Memory B cell (primary cell): ENCODE measurements around the gene C19orf44.
"Not testable (repeated sequence)": the region's sequence is repeated elsewhere in the genome, so short reads cannot be mapped to it uniquely, and the experiment has no call there.

ENCODE experiments used
- ATAC-seq: fragments of 150-1000 bp; cut with Tn5 transposase; 2 replicates; pipeline ENCODE4 v1.10.0; 2021; ENCODE audit warnings: low read depth, mild to moderate bottlenecking, moderate library complexity
- DNase-seq, 2 donors: peaks; one replicate each; pipeline ENCODE4 v3.0.0; 2022; ENCODE audit warnings: low spot score in 2 of 2
- H3K27ac Mint-ChIP-seq: one replicate; pipeline ENCODE4 v1.8.0; 2022; ENCODE audit warnings: mild to moderate bottlenecking, moderate library complexity, mixed read lengths
- H3K27me3 Mint-ChIP-seq: one replicate; pipeline ENCODE4 v1.8.0; 2022; ENCODE audit warnings: mixed read lengths
- H3K36me3 Mint-ChIP-seq: one replicate; pipeline ENCODE4 v1.8.0; 2022; ENCODE audit warnings: mild to moderate bottlenecking, mixed read lengths
- H3K4me1 Mint-ChIP-seq: one replicate; pipeline ENCODE4 v1.8.0; 2022; ENCODE audit warnings: mixed read lengths
- H3K4me3 Mint-ChIP-seq: one replicate; pipeline ENCODE4 v1.8.0; 2022; ENCODE audit warnings: mild to moderate bottlenecking, moderate library complexity, mixed read lengths
- H3K9me3 Mint-ChIP-seq: one replicate; pipeline ENCODE4 v1.8.0; 2022; ENCODE audit warnings: mixed read lengths

Gene C19orf44

GRCh38 chr19:16460454-16460853, 35.7 kb upstream of the C19orf44 start:
- DNase-seq (no peak), ATAC-seq (no peak)
- no peak overlapping the region for H3K4me3 Mint-ChIP-seq
- no peaks in the 10 kb centered on the region for H3K27me3 Mint-ChIP-seq
- H3K4me1 Mint-ChIP-seq = peaks cover 58% of the 10 kb centered on the region
- H3K36me3 Mint-ChIP-seq = peaks cover 7% of the 10 kb centered on the region
- no peaks in the 10 kb centered on the region for H3K9me3 Mint-ChIP-seq
- H3K27ac Mint-ChIP-seq = no peak overlapping the region

GRCh38 chr19:16461630-16462051, 34.6 kb upstream of the C19orf44 start:
- H3K9me3 Mint-ChIP-seq = no peaks in the 10 kb centered on the region
- H3K36me3 Mint-ChIP-seq = peaks cover 8% of the 10 kb centered on the region
- H3K27me3 Mint-ChIP-seq = no peaks in the 10 kb centered on the region
- DNase-seq (no peak), ATAC-seq (no peak)
- H3K4me1 Mint-ChIP-seq = peaks cover 56% of the 10 kb centered on the region
- no peak overlapping the region for H3K27ac Mint-ChIP-seq
- no peak overlapping the region for H3K4me3 Mint-ChIP-seq

- Mint-ChIP-seq H3K4me3 (no peak overlapping the region), H3K27ac (peak overlapping the region; percentile 12), H3K4me1 (peaks cover 53% of the 10 kb centered on the region), H3K9me3 (no peaks in the 10 kb centered on the region), H3K27me3 (no peaks in the 10 kb centered on the region), H3K36me3 (peaks cover 8% of the 10 kb centered on the region)
- ATAC-seq (no peak), DNase-seq (no peak)
Measured at GRCh38 chr19:16462757-16463250, 33.4 kb upstream of the C19orf44 start.

- no peaks in the 10 kb centered on the region for H3K27me3 Mint-ChIP-seq
- H3K4me3 Mint-ChIP-seq = no peak overlapping the region
- DNase-seq (no peak), ATAC-seq (no peak)
- H3K4me1 Mint-ChIP-seq = peaks cover 51% of the 10 kb centered on the region
- peaks cover 8% of the 10 kb centered on the region for H3K36me3 Mint-ChIP-seq
- H3K27ac Mint-ChIP-seq = peak overlapping the region; percentile 12
- H3K9me3 Mint-ChIP-seq = no peaks in the 10 kb centered on the region
Measured at GRCh38 chr19:16463341-16463990, 32.7 kb upstream of the C19orf44 start.

- Mint-ChIP-seq H3K4me1 (peaks cover 52% of the 10 kb centered on the region), H3K4me3 (no peak overlapping the region), H3K27me3 (no peaks in the 10 kb centered on the region), H3K9me3 (no peaks in the 10 kb centered on the region), H3K27ac (no peak overlapping the region), H3K36me3 (peaks cover 11% of the 10 kb centered on the region)
- no peak for ATAC-seq
- DNase-seq = no peak
Measured at GRCh38 chr19:16463991-16464575, 32.1 kb upstream of the C19orf44 start.

- Mint-ChIP-seq H3K27me3 (no peaks in the 10 kb centered on the region), H3K27ac (no peak overlapping the region), H3K9me3 (no peaks in the 10 kb centered on the region), H3K36me3 (peaks cover 12% of the 10 kb centered on the region), H3K4me1 (peaks cover 52% of the 10 kb centered on the region), H3K4me3 (no peak overlapping the region)
- no peak for ATAC-seq
- DNase-seq = no peak
Measured at GRCh38 chr19:16465239-16465638, 31.0 kb upstream of the C19orf44 start.

GRCh38 chr19:16466802-16467427, 29.3 kb upstream of the C19orf44 start:
- H3K36me3 Mint-ChIP-seq = peaks cover 12% of the 10 kb centered on the region
- not testable (repeated sequence) for H3K9me3 Mint-ChIP-seq, DNase-seq, H3K27me3 Mint-ChIP-seq, ATAC-seq
- H3K4me3 Mint-ChIP-seq = peak overlapping the region; percentile 29
- peaks cover 58% of the 10 kb centered on the region for H3K4me1 Mint-ChIP-seq
- peak overlapping the region; percentile 21 for H3K27ac Mint-ChIP-seq

GRCh38 chr19:16467581-16467980, 28.6 kb upstream of the C19orf44 start:
- ATAC-seq = no peak
- Mint-ChIP-seq H3K27ac (peak overlapping the region; percentile 21), H3K36me3 (peaks cover 12% of the 10 kb centered on the region), H3K4me1 (peaks cover 56% of the 10 kb centered on the region), H3K9me3 (no peaks in the 10 kb centered on the region), H3K27me3 (no peaks in the 10 kb centered on the region), H3K4me3 (no peak overlapping the region)
- no peak for DNase-seq

GRCh38 chr19:16470541-16470910, 25.7 kb upstream of the C19orf44 start:
- peaks cover 8% of the 10 kb centered on the region for H3K36me3 Mint-ChIP-seq
- DNase-seq (no peak), ATAC-seq (no peak)
- H3K27ac Mint-ChIP-seq = no peak overlapping the region
- H3K4me1 Mint-ChIP-seq = peaks cover 38% of the 10 kb centered on the region
- peak overlapping the region; percentile 80 for H3K4me3 Mint-ChIP-seq
- no peaks in the 10 kb centered on the region for H3K9me3 Mint-ChIP-seq
- no peaks in the 10 kb centered on the region for H3K27me3 Mint-ChIP-seq

GRCh38 chr19:16470911-16471811, 25.0 kb upstream of the C19orf44 start:
- no peak for DNase-seq
- ATAC-seq = peak; percentile 15
- peak overlapping the region; percentile 80 for H3K4me3 Mint-ChIP-seq
- peaks cover 35% of the 10 kb centered on the region for H3K4me1 Mint-ChIP-seq
- H3K27ac Mint-ChIP-seq = no peak overlapping the region
- H3K9me3 Mint-ChIP-seq = no peaks in the 10 kb centered on the region
- H3K27me3 Mint-ChIP-seq = no peaks in the 10 kb centered on the region
- peaks cover 7% of the 10 kb centered on the region for H3K36me3 Mint-ChIP-seq

- peaks cover 28% of the 10 kb centered on the region for H3K4me1 Mint-ChIP-seq
- H3K36me3 Mint-ChIP-seq = not testable (repeated sequence)
Measured at GRCh38 chr19:16472559-16472899, 23.7 kb upstream of the C19orf44 start.

GRCh38 chr19:16472992-16473391, 23.2 kb upstream of the C19orf44 start:
- Mint-ChIP-seq H3K4me1 (peaks cover 23% of the 10 kb centered on the region), H3K36me3 (peaks cover 5% of the 10 kb centered on the region), H3K9me3 (no peaks in the 10 kb centered on the region), H3K27ac (no peak overlapping the region), H3K4me3 (no peak overlapping the region), H3K27me3 (no peaks in the 10 kb centered on the region)
- ATAC-seq = no peak
- DNase-seq = no peak

More at GRCh38 chr19:16472559-16472899, 23.7 kb upstream of the C19orf44 start:
- not testable (repeated sequence) for ATAC-seq, H3K27ac Mint-ChIP-seq, H3K9me3 Mint-ChIP-seq, DNase-seq, H3K27me3 Mint-ChIP-seq
- H3K4me3 Mint-ChIP-seq = peak overlapping the region; percentile 87

GRCh38 chr19:16473875-16474392, 22.3 kb upstream of the C19orf44 start:
- H3K4me3 Mint-ChIP-seq = no peak overlapping the region
- peaks cover 17% of the 10 kb centered on the region for H3K4me1 Mint-ChIP-seq
- H3K36me3 Mint-ChIP-seq = peaks cover 3% of the 10 kb centered on the region
- H3K27ac Mint-ChIP-seq = no peak overlapping the region
- no peak for DNase-seq
- H3K27me3 Mint-ChIP-seq = no peaks in the 10 kb centered on the region
- no peak for ATAC-seq
- no peaks in the 10 kb centered on the region for H3K9me3 Mint-ChIP-seq
